Measurements from ENCODE around the gene RAB11FIP5.
"Not testable (repeated sequence)": the region's sequence is repeated elsewhere in the genome, so short reads cannot be mapped to it uniquely, and the experiment has no call there.

The RAB11FIP5 gene

DNA sequence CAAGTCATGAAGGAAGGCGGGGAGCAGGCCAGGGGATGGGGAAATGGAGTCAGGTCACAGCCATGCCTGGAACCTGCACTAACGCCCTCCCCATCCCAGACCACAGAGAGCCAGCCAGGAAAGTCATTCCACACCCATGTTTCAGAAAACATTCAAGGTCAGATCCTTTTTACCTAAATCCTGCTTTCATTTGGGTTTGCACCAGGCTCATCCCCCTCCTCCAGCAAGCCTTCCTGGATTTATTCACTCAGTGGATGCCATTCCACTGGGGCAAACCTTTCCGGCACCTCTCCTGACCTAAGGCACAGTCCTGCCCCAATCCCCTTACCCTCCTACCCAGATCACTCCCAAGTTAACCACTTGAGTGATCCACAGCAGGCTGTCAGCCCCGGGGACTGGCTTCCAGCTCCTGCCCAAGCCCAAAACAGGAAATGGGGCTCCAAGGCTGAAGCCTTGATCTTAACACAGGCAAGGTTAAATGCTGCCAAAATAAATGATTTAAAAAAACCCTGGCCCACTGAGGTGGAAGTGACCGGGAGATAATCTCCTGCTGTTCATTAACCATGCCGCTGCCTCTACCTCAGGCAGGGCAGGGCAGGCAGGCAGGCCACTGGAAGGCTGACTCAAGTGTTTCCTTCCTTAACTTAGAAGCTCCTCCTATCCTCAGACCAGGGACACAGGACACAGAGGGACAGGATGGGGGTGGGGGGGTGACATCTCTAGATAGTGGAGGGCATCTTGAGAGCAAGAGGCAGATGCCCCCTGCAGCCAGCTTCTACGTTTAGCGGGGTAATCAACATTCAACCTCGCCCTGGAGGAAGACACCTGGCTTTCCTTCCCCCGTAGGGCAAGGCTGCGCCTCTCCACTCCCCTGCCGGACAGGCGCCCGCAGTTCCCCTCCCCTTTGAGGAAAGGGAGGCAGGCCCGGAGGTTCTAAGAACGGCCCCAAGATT lies 1.4 kb downstream of the RAB11FIP5 start:
- peak in 1 of 3 experiments; percentile 4 for DNase-seq (ENCODE audit: low read depth in 3 of 3)

GRCh38 chr2:73110168-73111072 lies 2.3 kb downstream of the RAB11FIP5 start:
- DNase-seq (ENCODE audit: low read depth in 3 of 3): no peak

- DNase-seq (ENCODE audit: low read depth in 3 of 3): no peak
Observed at GRCh38 chr2:73109431-73110167, 3.1 kb downstream of the RAB11FIP5 start.

- no peak for DNase-seq (ENCODE audit: low read depth in 3 of 3)
Observed at GRCh38 chr2:73107211-73107926, 5.4 kb downstream of the RAB11FIP5 start.

GRCh38 chr2:73106791-73107190 lies 6.0 kb downstream of the RAB11FIP5 start:
- no peak for DNase-seq (ENCODE audit: low read depth in 3 of 3)

GRCh38 chr2:73105511-73105971 lies 7.2 kb downstream of the RAB11FIP5 start:
- no peak for DNase-seq (ENCODE audit: low read depth in 3 of 3)

- no peak for DNase-seq (ENCODE audit: low read depth in 3 of 3)
Observed at GRCh38 chr2:73104933-73105332, 7.8 kb downstream of the RAB11FIP5 start.

GRCh38 chr2:73103018-73103542 lies 9.7 kb downstream of the RAB11FIP5 start:
- DNase-seq (ENCODE audit: low read depth in 3 of 3): no peak

- DNase-seq (ENCODE audit: low read depth in 3 of 3): no peak
Observed at GRCh38 chr2:73101626-73102256, 11.0 kb downstream of the RAB11FIP5 start.

DNA sequence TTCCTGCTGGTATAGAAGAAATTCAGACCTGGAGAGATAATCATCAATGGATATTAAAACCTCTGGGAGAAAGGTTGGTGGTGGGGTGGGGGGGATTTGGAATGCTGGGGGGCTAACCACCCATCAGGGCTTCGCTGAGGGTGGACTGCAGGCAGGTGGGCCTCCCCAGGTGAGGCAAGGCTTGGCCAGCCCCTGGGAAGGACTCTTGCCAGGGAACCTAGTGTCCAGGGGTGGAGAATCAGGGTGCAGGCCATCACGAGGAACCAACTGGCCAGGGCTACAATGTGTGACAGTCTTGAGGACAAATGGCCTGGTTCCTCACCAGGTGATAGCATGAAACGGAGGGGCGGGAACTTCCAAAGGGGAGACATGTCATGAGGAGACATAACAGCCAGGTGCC lies 11.8 kb downstream of the RAB11FIP5 start:
- DNase-seq (ENCODE audit: low read depth in 3 of 3): no peak

GRCh38 chr2:73099486-73099885 lies 13.3 kb downstream of the RAB11FIP5 start:
- DNase-seq (ENCODE audit: low read depth in 3 of 3): no peak

DNA sequence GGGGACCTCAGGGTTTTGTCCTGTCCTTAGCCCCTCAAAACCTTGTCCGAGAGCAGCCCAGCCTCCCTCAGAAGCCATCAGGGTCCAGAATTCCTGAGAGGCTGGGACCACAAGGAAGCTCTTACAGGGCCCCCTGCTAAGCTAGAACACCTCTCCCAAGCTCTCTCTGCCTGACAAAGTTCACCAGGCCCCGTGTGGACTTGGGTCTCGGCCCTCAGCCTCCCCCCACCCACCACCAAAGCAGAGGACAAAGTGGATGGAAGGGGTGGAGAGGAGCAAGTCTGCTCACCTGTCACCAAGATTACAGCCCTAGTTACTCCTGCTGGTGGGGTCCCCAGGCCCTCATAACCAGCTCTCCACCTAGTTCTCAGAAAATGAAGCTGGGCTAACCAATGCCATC lies 16.8 kb downstream of the RAB11FIP5 start:
- DNase-seq (ENCODE audit: low read depth in 3 of 3): no peak

- DNase-seq (ENCODE audit: low read depth in 3 of 3): not testable (repeated sequence)
Observed at GRCh38 chr2:73093601-73094218, 19.0 kb downstream of the RAB11FIP5 start.

- no peak for DNase-seq (ENCODE audit: low read depth in 3 of 3)
Observed at GRCh38 chr2:73092146-73092783, 20.5 kb downstream of the RAB11FIP5 start.

DNA sequence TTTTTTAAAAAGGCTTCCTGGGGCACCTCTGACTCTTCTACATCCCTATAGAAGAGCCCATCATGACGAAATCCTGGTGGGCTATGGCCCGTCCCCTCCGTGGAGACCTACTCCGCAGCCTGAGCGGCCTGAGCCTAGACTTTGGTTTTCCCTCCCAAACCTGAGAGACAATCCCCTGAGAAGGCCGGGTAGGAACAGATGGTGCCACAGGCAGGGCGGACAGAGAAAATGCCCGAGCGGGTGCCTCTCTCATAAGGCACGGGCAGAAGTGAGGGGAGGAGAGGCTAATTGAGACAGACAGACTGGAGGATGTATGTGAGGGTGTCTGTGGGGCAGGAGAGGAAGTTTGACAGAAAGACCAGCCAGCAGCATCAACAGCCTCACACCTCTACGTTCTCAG lies 21.1 kb downstream of the RAB11FIP5 start:
- DNase-seq (ENCODE audit: low read depth in 3 of 3): no peak

DNA sequence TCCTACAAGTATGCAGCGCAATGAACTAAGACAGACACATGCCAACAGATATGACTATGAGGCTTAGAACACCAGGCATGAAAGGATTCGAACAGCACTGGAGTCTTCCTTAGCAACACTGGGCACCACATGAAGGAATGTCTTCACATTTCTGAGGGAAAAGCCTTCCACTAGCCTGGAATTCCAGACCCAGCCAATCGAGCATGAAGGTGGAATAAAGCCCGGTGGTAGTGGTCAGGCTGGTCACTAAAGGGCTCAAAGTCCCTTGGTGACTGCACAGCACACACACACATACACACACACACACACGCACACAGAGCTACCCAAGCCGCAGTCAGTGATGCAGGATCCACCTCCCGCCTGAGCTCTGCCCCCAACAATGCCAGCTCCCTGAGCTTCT lies 21.6 kb downstream of the RAB11FIP5 start:
- no peak for DNase-seq (ENCODE audit: low read depth in 3 of 3)

DNA sequence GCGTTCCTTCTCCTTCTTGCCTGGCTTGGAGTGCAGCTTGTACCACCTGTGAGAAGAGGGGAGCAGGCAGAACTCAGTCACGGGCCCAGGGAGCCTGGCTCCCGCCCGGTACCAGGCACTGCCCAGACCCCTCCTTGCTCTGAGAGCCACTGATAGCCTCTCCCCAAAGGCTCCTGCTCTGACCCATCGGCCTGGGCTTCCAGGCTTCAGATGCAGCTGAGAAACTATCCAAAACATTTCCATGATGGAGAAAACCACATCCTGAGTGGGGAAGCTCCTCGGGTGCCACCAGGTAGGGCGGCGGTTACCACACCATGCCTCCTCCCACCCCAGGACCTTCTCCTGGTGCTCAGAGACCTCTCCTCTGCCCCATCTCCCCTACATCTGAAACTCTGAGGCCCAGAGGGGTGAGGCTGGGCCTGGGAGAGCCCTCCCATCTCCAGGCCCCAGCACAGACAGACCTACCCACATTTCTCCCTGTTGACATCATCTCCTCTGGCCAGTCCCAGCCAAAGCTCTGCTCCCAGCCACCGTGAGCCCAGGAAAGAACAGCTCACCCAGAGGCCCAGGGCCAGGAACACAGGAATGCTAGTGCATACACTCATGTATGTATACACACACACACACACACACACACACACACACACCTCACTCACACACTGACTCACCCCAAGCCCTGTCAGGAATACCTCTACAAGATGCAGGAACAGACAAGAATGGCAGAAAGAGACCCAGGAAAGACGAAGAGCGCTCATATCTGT lies 23.3 kb downstream of the RAB11FIP5 start:
- no peak for DNase-seq (ENCODE audit: low read depth in 3 of 3)

DNA sequence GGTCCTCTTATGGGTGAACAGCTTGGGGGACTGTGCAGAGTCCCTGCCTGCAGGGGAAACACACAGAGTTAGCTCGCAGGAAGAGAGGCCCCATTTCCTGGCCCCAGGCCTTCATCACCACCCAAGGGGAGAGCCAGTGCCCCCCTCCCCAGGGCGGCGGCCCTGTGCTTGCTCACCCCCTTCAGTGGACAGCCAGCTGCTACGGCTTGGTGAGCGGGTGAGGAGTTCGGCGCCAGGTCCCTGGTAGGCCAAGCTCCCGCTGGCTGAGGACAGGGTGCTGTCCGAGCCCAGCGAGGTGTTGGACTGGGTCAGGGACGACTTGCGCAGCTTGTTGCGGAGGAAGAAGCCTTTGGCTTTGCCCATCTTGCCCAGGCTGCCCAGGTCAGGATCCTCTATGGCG lies 24.0 kb downstream of the RAB11FIP5 start:
- no peak for DNase-seq (ENCODE audit: low read depth in 3 of 3)

DNA sequence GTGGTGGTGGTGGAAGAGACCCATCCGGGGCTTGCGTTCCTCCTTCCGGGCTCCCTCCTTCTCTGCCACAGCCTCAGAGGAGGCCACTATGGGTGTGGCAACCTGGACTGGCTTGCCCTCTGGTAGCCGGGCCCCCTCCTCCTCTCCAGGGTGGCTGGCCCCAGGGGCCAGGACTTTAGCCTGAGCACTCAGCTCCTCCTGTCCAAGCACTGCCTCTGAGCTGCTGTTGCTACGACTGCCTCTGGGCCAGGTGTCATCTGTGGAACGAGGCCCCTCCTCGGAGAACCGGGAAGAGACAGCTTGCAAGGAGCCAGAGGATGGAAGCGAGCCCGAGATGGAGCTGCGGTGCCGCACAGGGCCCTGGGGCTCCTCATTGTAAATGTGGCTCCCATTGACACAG lies 24.5 kb downstream of the RAB11FIP5 start:
- DNase-seq (ENCODE audit: low read depth in 3 of 3): no peak
